ENCODE data around the gene ARHGAP4. TPM values are rescaled to one million over a fixed set of nuclear protein-coding genes. Genes with fewer than 3 reads are reported as not detected.
A peak's percentile ranks its signal among the peaks of the same experiment; 100 is the strongest.

Gene ARHGAP4
- polyA plus RNA-seq, 3 donors, result 51.5 to 508 (median 64.4) TPM

GRCh38 chrX:153954558-153955227 lies 28.6 kb upstream of the ARHGAP4 start:
- no peak overlapping the region for H3K27ac ChIP-seq (ENCODE audit: low read depth in 1 of 2, low read length in 2 of 2)
- H3K79me2 ChIP-seq (ENCODE audit: insufficient read depth, low read length), result peaks cover 6% of the 10 kb centered on the region
- no peak overlapping the region for H3K9ac ChIP-seq (ENCODE audit: insufficient read depth, low read length, poor library complexity, severe bottlenecking)
- peaks cover 63 to 94% of the 10 kb centered on the region in 2 donors for H3K36me3 Mint-ChIP-seq
- WGBS (ENCODE audit: insufficient coverage), result 95% methylated on average over 20 of the region's 44 CpGs
- H4K20me1 ChIP-seq (ENCODE audit: insufficient read depth, low read length), result peaks cover 98% of the 10 kb centered on the region
- no peak for TF ChIP-seq CTCF (IDR thresholded peaks at IDR 0.05)
- H3K4me1 Mint-ChIP-seq, result peaks cover under 1% of the 10 kb centered on the region
- peaks cover 0 to 7% (median 0%) of the 10 kb centered on the region in 3 donors for H3K27me3 Mint-ChIP-seq (ENCODE audit: low read depth in 3 of 3)
- no peaks in the 10 kb centered on the region for H3K4me1 ChIP-seq (ENCODE audit: control insufficient read depth in 1 of 2, insufficient read depth in 2 of 2, low read length in 2 of 2)
- H3K9me3 Mint-ChIP-seq, result peaks cover 0 to 3% (median 0%) of the 10 kb centered on the region in 7 donors
- no peak overlapping the region for H3K4me3 Mint-ChIP-seq
- H3K4me2 ChIP-seq (replicated peaks; ENCODE audit: extremely low read depth, low read length, poor library complexity, severe bottlenecking), result no peak overlapping the region
- intact Hi-C loops (cut with micrococcal nuclease), result loop anchor here (5.0 to 10.0 kb wide), 3 partner anchors 37 to 192 kb away; partner anchors contain the start of gene PLXNB3 (in 2 of the 2)
- no peaks in the 10 kb centered on the region for H3K27me3 ChIP-seq (ENCODE audit: control insufficient read depth in 2 of 2, insufficient read depth in 2 of 2, low read length in 2 of 2)
- peak overlapping the region in 4 of 7 donors; percentile 40 to 81 (median 69) for H3K27ac Mint-ChIP-seq
- H3K4me3 ChIP-seq (replicated peaks in 1 of 3; ENCODE audit: low read depth in 2 of 3, low read length in 3 of 3), result no peak overlapping the region
- H3K36me3 ChIP-seq (replicated peaks in 1 of 2; ENCODE audit: control insufficient read depth in 1 of 2, insufficient read depth in 2 of 2, low read length in 2 of 2), result peaks cover 85 to 99% of the 10 kb centered on the region in 2 donors
- H2AFZ ChIP-seq (ENCODE audit: insufficient read depth, low read depth, low read length, poor library complexity, severe bottlenecking), result no peak overlapping the region
- H3K9me3 ChIP-seq (replicated peaks in 1 of 2; ENCODE audit: control insufficient read depth in 1 of 2, insufficient read depth in 1 of 2, low read length in 2 of 2), result no peaks in the 10 kb centered on the region
- no peak for DNase-seq

GRCh38 chrX:153953892-153954557 lies 28.0 kb upstream of the ARHGAP4 start:
- Histone ChIP-seq H3K9ac (ENCODE audit: insufficient read depth, low read length, poor library complexity, severe bottlenecking) (no peak overlapping the region), H3K4me3 (replicated peaks in 1 of 3; ENCODE audit: low read depth in 2 of 3, low read length in 3 of 3) (no peak overlapping the region), H4K20me1 (ENCODE audit: insufficient read depth, low read length) (peaks cover 96% of the 10 kb centered on the region), H3K4me2 (replicated peaks; ENCODE audit: extremely low read depth, low read length, poor library complexity, severe bottlenecking) (no peak overlapping the region), H3K27ac (ENCODE audit: low read depth in 1 of 2, low read length in 2 of 2) (no peak overlapping the region), H3K36me3 (replicated peaks in 1 of 2; ENCODE audit: control insufficient read depth in 1 of 2, insufficient read depth in 2 of 2, low read length in 2 of 2) (peaks cover 84 to 98% of the 10 kb centered on the region in 2 donors), H3K9me3 (replicated peaks in 1 of 2; ENCODE audit: control insufficient read depth in 1 of 2, insufficient read depth in 1 of 2, low read length in 2 of 2) (no peaks in the 10 kb centered on the region), H2AFZ (ENCODE audit: insufficient read depth, low read depth, low read length, poor library complexity, severe bottlenecking) (no peak overlapping the region), H3K27me3 (ENCODE audit: control insufficient read depth in 2 of 2, insufficient read depth in 2 of 2, low read length in 2 of 2) (no peaks in the 10 kb centered on the region), H3K4me1 (ENCODE audit: control insufficient read depth in 1 of 2, insufficient read depth in 2 of 2, low read length in 2 of 2) (no peaks in the 10 kb centered on the region), H3K79me2 (ENCODE audit: insufficient read depth, low read length) (peaks cover 6% of the 10 kb centered on the region)
- no peak for TF ChIP-seq CTCF (IDR thresholded peaks at IDR 0.05)
- Mint-ChIP-seq H3K4me3 (no peak overlapping the region), H3K4me1 (peaks cover 1% of the 10 kb centered on the region), H3K9me3 (peaks cover 0 to 3% (median 0%) of the 10 kb centered on the region in 7 donors), H3K27ac (peak overlapping the region in 1 of 7 donors; percentile 63), H3K36me3 (peaks cover 60 to 93% of the 10 kb centered on the region in 2 donors), H3K27me3 (ENCODE audit: low read depth in 3 of 3) (peaks cover 0 to 6% (median 0%) of the 10 kb centered on the region in 3 donors)
- intact Hi-C loops (cut with micrococcal nuclease), result loop anchor here (5.0 to 10.0 kb wide), 3 partner anchors 37 to 192 kb away; partner anchors contain the start of gene PLXNB3 (in 2 of the 2)
- no peak for DNase-seq
- 61% methylated on average over 6 of the region's 33 CpGs for WGBS (ENCODE audit: insufficient coverage)
